Stomach (tissue), 9 donors: ENCODE results near the gene IQUB. TPM values are rescaled to one million over a fixed set of nuclear protein-coding genes. Genes with fewer than 3 reads are reported as not detected.

Experiments
- DNase-seq, 2 donors: peaks; one replicate each; pipeline versions ENCODE4 v3.0.0 to v3.0.0-alpha.2; 2013 to 2019
- H3K27ac ChIP-seq, 5 donors: fragments of 200-600 bp in 4 of 5; sonication (generic) in 4 of 5; one replicate each; pipeline ENCODE4 v1.5.1; 2013 to 2019; ENCODE audit warnings: mild to moderate bottlenecking in 1 of 5, moderate library complexity in 1 of 5
- H3K27me3 ChIP-seq, 3 donors: fragments of 200-600 bp; sonication (generic); one replicate each; pipeline ENCODE4 v1.5.1; 2017 to 2019; ENCODE audit warnings: mixed run types in 1 of 3
- H3K36me3 ChIP-seq, 4 donors: fragments of 200-600 bp; sonication (generic); 1 replicate in 3 of 4; 2 replicates in 1 of 4; pipeline ENCODE4 v1.5.1; 2016 to 2019
- H3K4me1 ChIP-seq, 4 donors: fragments of 200-600 bp; sonication (generic); one replicate each; pipeline ENCODE4 v1.5.1; 2016 to 2019
- H3K4me3 ChIP-seq, 4 donors: fragments of 200-600 bp; sonication (generic) in 3 of 4; one replicate each; pipeline ENCODE4 v1.5.1; 2016 to 2019; ENCODE audit warnings: mild to moderate bottlenecking in 1 of 4
- H3K9me3 ChIP-seq, 4 donors: fragments of 200-600 bp; sonication (generic); one replicate each; pipeline ENCODE4 v1.5.1; 2016 to 2019
- EP300 ChIP-seq: sonication (generic); formaldehyde crosslinking; IDR thresholded peaks from one replicate; pipeline ENCODE4 v1.6.1; 2017; ENCODE audit warnings: antibody characterized with exemption
- POLR2A ChIP-seq, 4 donors: fragments of 450-650 bp; IDR thresholded peaks; one replicate each; pipeline ENCODE4 v1.6.1; 2016; ENCODE audit warnings: antibody characterized with exemption in 4 of 4, control low read depth in 2 of 4, mild to moderate bottlenecking in 1 of 4, moderate library complexity in 1 of 4
- POLR2AphosphoS5 ChIP-seq, 3 donors: sonication (generic); formaldehyde crosslinking; IDR thresholded peaks; one replicate each; pipeline ENCODE4 v1.6.1; 2016; ENCODE audit warnings: antibody characterized with exemption in 3 of 3
- WGBS, 5 donors: extraction: QIAGEN DNeasy Blood & Tissue Kit in 3 of 5; methylation state at CpG; one replicate each; pipeline versions ENCODE4 v1.1.5 to v1.1.7; 2013 to 2018; 5-methylcytosine and 5-hydroxymethylcytosine counted together
- intact Hi-C: fragments of 100-400 bp; cut with DNase I; formaldehyde crosslinking; loops from one replicate; pipeline ENCODE4 v1.15.1; 2023; ENCODE audit warnings: low total_unique reads
- polyA plus RNA-seq, 3 donors: library from polyadenylated mRNA; stranded (reverse); fragments of 200-250 nt; gene quantifications; one replicate each; pipeline ENCODE4 v1.2.3, GENCODE V29; 2013
- total RNA-seq, 5 donors: library from RNA; depleted of rRNA; stranded (reverse); fragments of >200 nt; gene quantifications; one replicate each; pipeline versions ENCODE4 v1.1.0 to v1.2.3, GENCODE V29; 2014 to 2016
- TF ChIP-seq, protein P1 (sequence below), 7 experiments: fragments of 450-650 bp in 4 of 7; fragments of 200-600 bp in 3 of 7; sonication (generic) in 3 of 7; IDR thresholded peaks; one replicate each; pipeline ENCODE4 v1.5.1; 2016 to 2019; ENCODE audit warnings: antibody characterized with exemption in 7 of 7, control low read depth in 2 of 7, mild to moderate bottlenecking in 1 of 7
- donor health status: healthy with polysubstance abuse.
- donor health status: Bipolar disorder and iron deficiency.
- donor health status: healthy.

Gene IQUB
- total and polyA plus RNA-seq, 8 donors = 0.05 to 2.7 (median 0.34) TPM; not detected in 4

DNA sequence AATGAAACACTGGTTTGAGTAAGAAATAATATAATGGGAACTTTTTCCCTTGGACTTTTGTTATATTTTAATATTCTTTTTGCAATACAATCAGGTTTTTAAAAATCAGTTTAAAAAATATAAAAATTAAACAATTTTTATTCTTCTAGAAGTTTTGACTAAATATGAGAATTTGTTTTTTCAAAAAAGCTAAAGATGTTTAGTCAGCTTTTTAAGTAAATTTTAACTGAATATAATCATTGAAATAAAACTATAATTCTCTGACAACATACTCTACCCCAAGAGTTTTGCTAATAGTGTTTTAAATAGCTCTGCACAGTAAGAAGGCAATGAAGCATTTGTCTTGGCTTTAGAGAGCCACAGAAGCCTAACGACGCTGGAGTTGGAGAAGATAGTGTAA is 70.5 kb downstream of the IQUB start:
- DNase-seq = no peak
- Histone ChIP-seq H3K4me1 (no peaks in the 10 kb centered on the region), H3K27me3 (no peaks in the 10 kb centered on the region), H3K9me3 (no peaks in the 10 kb centered on the region), H3K36me3 (no peaks in the 10 kb centered on the region), H3K27ac (no peak overlapping the region), H3K4me3 (no peak overlapping the region)
- intact Hi-C loops = no loop called here
- WGBS, 5 donors = 85 to 94% (median 90%) methylated on average over 2 of the region's 2 CpGs
- no peak for TF ChIP-seq POLR2AphosphoS5 (IDR thresholded peaks at IDR 0.05)
- TF ChIP-seq EP300 = no peak
- TF ChIP-seq, protein P1, sequence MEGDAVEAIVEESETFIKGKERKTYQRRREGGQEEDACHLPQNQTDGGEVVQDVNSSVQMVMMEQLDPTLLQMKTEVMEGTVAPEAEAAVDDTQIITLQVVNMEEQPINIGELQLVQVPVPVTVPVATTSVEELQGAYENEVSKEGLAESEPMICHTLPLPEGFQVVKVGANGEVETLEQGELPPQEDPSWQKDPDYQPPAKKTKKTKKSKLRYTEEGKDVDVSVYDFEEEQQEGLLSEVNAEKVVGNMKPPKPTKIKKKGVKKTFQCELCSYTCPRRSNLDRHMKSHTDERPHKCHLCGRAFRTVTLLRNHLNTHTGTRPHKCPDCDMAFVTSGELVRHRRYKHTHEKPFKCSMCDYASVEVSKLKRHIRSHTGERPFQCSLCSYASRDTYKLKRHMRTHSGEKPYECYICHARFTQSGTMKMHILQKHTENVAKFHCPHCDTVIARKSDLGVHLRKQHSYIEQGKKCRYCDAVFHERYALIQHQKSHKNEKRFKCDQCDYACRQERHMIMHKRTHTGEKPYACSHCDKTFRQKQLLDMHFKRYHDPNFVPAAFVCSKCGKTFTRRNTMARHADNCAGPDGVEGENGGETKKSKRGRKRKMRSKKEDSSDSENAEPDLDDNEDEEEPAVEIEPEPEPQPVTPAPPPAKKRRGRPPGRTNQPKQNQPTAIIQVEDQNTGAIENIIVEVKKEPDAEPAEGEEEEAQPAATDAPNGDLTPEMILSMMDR (IDR thresholded peaks at IDR 0.05) = no peak
- TF ChIP-seq POLR2A (IDR thresholded peaks at IDR 0.05) = no peak

GRCh38 chr7:123460616-123461015 is 73.8 kb downstream of the IQUB start:
- TF ChIP-seq EP300 (no peak), POLR2A (IDR thresholded peaks at IDR 0.05) (no peak), POLR2AphosphoS5 (IDR thresholded peaks at IDR 0.05) (no peak)
- TF ChIP-seq, protein P1 (IDR thresholded peaks at IDR 0.05) = no peak
- Histone ChIP-seq H3K9me3 (no peaks in the 10 kb centered on the region), H3K4me1 (no peaks in the 10 kb centered on the region), H3K4me3 (no peak overlapping the region), H3K36me3 (no peaks in the 10 kb centered on the region), H3K27ac (no peak overlapping the region), H3K27me3 (no peaks in the 10 kb centered on the region)
- intact Hi-C loops = no loop called here
- DNase-seq = no peak
- 60 to 68% (median 67%) methylated on average over 3 of the region's 3 CpGs for WGBS, 5 donors

- no peak for TF ChIP-seq EP300
- TF ChIP-seq, protein P1 (IDR thresholded peaks at IDR 0.05) = no peak
- no peak for TF ChIP-seq POLR2A (IDR thresholded peaks at IDR 0.05)
- no peak for TF ChIP-seq POLR2AphosphoS5 (IDR thresholded peaks at IDR 0.05)
- Histone ChIP-seq H3K36me3 (no peaks in the 10 kb centered on the region), H3K27ac (no peak overlapping the region), H3K4me1 (no peaks in the 10 kb centered on the region), H3K9me3 (no peaks in the 10 kb centered on the region), H3K27me3 (no peaks in the 10 kb centered on the region), H3K4me3 (no peak overlapping the region)
- WGBS, 5 donors = 43 to 79% (median 54%) methylated on average over 1 of the region's 1 CpG
- intact Hi-C loops = no loop called here
- no peak for DNase-seq
Measured at GRCh38 chr7:123455965-123456470, 78.4 kb downstream of the IQUB start.

DNA sequence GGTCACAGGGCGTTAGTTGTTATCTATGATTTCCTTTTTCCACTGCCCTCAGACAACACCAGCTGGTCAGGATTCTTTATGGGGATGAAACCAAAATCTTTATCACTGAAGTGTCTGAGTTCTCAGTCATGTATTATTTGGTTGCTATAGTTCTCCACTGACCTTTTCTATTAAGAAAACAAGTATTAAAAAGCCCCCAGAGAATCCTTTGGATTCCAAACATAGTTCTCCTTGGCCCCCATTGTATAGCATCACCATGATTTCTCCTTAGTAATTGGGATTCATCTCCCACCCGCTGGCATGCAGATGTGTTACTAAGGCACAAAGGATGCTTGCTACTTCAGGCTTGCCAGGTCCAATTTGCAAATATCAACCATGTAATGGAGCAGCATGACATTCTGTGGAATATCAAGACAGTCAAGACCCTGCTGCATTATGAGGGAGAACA is 94.3 kb downstream of the IQUB start:
- intact Hi-C loops = no loop called here
- no peak for DNase-seq
- TF ChIP-seq POLR2A (IDR thresholded peaks at IDR 0.05) (no peak), EP300 (no peak), POLR2AphosphoS5 (IDR thresholded peaks at IDR 0.05) (no peak)
- TF ChIP-seq, protein P1 (IDR thresholded peaks at IDR 0.05) = no peak
- H3K36me3 ChIP-seq = no peaks in the 10 kb centered on the region
- H3K4me3 ChIP-seq = no peak overlapping the region
- H3K27ac ChIP-seq = no peak overlapping the region
- H3K4me1 ChIP-seq = no peaks in the 10 kb centered on the region
- peaks cover 0 to 5% (median 0%) of the 10 kb centered on the region in 4 donors for H3K9me3 ChIP-seq
- no peaks in the 10 kb centered on the region for H3K27me3 ChIP-seq
- 23 to 39% (median 34%) methylated on average over 2 of the region's 2 CpGs for WGBS, 5 donors
